GM19025 (cell line): Measurements from ENCODE around the gene SETD4.

Experiments used
- ATAC-seq: cut with Tn5 transposase; IDR thresholded peaks from one replicate; pipeline ENCODE4 v1.9.1; 2021; ENCODE audit warnings: mild to moderate bottlenecking, low read depth, moderate library complexity; ENCODE audit not compliant: unreplicated experiment

SETD4 gene

DNA sequence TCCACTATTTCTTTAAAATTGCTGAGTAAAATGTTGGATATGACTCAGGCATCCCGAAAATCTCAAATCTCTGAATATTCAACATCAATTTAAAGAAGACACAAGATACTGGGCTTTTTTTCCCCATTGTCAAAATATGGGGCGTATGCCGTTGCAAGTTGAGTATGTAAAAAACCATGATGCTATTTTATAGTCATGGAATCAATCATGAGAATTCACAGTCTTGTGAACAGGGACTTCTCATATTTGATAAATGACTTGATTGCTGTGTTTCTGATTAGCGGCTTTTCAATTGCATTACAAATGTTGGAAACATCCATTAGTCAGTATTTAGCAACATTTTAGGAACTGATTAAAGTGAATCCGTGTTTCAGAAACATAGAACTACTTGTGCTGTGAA, 45.3 kb downstream of the SETD4 start:
- ATAC-seq: no peak

DNA sequence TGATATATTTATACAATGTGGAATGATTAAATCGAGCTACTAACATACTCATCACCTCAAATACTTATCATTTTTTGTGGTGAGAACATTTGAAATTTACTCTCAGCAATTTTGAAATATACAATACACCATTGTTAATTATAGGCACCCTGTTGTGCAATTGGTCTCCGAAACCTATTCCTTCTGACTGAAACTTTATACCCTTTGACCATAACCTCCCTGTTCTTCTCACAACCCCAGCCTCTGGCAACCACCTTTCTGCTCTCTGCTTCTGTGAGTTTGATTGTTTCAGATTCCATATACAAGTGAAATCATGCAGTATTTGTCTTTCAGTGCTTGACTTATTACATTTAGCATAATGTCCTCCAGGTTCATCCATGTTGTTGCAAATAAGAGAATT, 49.5 kb downstream of the SETD4 start:
- ATAC-seq: no peak

DNA sequence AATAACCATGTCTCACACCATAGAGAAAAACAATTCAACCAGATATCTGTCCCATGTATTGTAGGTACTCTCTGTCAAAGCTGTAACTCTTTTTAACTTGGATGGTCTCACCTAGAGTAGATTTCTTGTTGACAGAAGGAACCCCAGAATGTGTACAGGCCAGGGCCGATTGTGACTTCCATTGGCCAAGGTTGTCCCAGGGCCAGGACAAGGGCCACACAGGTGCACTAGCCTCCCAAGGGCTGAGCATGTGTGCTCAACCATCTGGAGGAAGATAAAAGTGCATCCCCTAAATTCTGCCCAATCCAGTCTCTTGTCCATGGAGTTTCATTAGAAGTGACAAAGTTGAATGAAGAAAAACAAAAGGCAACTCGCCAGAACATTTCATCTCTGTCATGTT, 51.8 kb downstream of the SETD4 start:
- ATAC-seq: no peak

DNA sequence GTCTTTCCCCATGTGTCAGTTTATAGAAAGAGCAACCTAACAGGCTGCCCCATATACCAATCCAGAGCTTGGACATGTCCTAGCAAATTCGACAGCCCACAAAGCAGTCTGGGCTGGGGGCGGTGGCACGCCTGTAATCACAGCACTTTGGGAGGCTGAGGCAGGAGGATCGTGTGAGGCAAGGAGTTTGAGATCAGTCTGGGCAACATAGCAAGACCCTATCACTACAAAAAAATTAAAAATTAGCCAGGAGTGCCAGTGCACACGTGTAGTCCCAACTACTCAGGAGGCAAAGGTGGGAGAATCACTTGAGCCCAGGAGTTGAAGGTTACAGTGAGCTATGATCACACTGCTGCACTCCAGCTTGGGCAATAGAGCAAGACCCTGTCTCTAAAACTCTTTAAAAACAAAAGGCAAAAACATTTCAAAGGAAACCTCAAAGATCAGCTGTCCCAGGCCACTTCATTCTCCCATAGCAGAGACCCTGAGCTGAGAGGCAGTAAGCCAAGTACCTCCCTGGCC, 54.4 kb downstream of the SETD4 start:
- ATAC-seq: no peak

DNA sequence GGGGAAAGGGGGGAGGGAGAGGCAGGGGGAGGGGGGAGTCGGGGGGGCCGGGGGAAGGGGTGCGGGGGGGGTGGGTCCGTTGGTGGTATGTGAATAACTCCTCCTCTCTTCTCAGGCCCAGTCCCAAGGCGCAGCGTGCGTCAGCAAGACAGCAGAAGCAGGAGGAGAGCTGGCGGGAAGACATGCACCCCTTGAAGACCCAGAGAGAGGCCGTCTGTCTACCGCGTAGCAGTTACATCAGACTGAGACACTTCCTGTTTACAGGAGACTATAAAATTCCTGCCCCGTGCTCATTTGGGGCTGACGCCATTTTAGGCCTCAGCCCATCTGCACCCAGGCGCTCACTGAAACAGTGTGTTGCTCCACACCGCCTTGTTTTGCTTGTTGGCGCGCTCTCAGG, 55.3 kb downstream of the SETD4 start:
- ATAC-seq: no peak

DNA sequence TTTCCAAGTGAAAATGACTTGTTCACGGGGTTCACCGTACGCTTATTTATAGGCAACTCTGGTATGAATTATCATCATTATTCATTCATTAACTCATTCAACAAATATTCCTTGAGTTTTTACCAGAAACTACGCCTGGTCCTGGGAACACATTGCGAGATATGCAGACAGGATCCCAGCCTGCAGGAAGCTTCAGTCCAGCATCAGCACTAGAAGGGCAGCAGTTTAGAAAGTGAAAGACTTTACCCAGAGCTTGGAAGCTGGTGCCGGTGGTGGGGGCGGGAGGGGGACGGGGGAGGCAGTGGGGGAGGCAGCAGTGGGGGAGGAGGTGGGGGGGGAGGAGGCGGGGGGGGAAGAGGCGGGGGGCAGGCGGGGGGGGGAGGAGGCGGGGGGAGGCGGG, 55.9 kb downstream of the SETD4 start:
- no peak for ATAC-seq

DNA sequence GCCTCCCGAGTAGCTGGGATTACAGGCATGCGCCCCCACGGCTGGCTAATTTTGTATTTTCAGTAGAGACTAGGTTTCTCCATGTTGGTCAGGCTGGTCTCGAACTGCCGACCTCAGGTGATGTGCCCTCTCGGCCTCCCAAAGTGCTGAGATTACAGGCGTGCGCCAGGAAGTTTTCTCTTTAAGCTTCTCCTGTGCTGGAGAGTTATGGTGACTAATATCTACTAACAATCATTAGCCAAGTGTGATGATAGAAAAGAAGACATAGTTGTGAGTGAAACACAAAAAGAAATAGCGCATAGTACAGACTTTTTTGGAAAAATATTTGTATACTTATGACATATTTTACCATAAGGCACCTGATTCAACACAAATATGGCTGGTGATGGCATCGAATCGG, 56.5 kb downstream of the SETD4 start:
- ATAC-seq: no peak

DNA sequence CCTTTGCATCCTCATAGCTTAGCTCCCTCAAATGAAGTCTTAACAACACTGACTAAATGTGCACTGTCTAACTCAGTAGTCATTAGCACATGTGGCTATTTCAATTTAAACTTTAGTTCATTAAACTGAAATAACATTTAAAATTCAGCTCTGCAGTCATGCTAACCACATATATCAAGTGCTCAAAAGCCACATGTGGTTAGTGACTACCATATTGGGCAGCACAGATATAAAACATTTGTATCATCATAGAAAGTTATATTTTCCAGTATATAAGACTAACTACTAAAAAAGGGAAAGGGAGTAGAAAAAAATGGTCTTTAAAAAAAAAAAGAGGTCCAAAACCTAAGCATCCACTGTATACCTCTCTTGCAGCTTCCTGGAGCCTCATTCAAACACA, 64.1 kb downstream of the SETD4 start:
- ATAC-seq: no peak

DNA sequence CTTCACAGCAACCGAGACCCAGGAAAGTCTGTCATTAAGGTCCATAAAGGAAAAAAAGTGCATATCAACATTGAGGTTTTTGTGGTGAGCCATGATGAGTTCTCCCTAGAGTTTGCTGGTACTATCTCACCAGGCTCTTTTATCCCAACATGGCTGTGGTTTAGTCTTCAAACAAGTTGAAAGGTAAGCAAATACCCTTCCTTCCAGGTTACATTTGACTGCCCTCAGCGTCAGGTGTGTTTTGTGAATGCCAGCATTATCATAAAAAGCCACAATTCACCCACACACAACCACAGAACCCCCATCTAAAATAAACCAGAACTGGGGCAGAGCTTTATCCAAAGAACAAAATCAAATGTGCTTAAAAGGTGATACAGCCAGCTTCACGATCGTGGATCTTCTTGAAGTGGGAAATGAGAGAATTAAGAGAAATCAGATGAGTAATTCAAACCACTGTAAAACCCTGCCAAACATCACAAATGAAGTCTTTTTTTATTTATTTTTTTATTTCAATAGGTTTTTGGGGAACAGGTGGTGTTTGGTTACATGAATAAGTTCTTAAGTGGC, 64.7 kb downstream of the SETD4 start:
- no peak for ATAC-seq

DNA sequence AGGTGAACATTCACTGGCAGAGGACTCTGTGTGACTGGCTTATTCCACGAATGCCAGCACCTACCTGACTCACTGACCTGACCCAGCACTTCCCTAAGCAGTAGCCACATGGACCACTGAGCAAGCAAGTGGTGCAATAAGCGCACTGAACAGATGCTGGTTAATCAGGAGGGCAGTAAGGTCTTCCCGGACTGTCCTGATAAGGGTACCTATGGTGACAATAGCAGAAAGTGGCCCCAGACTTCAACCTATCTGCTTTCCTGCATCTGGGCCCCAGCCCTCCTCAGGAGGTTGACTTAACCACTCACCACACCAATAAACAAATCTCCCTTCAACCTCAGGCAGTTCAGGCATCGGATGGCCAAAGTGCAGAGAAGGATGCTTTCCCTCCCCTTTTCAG, 65.7 kb downstream of the SETD4 start:
- ATAC-seq: no peak

DNA sequence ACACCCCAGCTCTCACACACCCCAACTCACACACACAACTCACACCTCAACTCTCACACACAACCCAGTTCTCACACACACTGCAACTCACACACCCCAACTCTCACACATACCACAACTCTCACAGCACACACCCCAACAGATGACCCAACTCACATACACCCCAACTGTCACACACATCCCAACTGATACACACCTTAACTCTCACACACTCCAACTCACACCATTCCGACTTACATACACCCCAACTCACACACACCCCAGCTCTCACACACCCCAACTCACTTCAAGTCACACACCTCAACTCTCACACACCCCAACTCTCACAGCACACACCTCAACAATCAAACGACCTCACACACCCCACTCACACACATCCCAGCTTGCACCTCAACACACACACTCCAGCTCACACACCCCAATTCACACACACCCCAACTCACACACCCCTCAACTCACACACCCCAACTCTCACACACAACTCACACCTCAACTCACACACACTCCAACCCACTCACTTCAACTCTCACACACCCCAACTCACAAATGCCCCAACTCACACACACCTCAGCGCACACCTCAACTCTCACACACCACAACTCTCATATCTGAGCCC, 66.3 kb downstream of the SETD4 start:
- no peak for ATAC-seq

DNA sequence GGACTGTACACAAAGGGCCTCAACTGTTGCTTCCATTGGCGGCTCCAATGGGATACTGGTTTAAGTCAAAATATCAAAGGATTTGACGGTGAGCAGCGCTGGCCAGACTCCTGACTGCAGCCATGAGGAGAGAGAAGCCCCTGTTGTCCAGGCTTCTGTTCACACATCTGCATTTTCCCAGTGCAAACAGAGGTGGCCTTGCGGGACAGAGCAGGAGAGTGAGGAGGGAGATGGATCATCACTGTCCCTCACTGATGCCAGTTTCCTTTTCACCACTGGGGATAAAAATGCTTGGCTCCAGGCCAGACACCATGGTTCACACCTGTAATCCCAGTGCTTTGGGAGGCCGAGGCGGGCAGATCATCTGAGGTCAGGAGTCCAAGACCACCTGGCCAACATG, 69.2 kb downstream of the SETD4 start:
- ATAC-seq: no peak

DNA sequence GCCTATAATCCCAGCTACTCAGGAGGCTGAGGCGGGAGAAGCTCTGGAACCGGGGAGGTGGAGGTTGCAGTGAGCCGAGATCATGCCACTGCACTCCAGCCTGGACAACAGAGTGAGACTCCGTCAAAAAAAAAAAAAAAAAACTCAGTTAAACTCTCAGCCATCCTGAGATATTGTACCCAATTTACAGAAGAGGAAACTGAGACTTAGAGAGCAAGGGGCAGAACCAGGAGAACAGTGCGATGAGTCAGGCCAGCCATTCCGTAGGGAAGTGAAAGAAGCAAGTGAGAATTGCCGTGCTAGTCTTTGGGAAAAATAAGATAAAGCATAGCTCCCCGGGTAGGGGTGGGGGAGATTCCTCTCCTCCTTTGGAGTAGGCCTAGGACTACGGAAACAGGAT, 69.7 kb downstream of the SETD4 start:
- ATAC-seq: no peak

DNA sequence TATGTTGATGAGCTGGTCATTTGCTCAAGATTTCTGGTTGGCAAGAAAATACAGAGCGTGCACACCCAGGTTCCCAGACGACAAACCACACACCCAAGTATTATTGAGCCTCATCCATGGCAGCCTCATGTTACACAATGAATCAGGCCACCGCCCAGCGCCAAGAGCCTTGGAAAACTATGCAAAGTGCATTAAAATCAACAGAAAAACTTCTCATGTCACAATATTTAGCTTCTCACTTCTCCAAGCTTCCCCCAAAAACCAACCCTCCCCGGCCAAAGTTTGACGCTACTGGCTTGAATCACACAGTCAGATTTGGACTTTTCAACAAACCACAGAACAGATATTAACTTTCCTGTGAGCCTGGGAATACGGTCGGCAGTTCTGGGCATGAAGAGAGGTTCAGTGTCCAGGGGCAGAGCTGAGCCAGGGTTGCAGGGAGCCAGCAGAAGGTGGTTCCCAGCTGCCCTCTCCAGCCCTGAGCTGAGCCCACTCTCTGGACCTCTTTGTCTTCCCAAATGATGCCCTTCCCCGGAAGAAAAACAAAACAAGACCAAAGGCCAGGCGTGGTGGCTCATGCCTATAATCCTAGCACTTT, 71.1 kb downstream of the SETD4 start:
- ATAC-seq: no peak

DNA sequence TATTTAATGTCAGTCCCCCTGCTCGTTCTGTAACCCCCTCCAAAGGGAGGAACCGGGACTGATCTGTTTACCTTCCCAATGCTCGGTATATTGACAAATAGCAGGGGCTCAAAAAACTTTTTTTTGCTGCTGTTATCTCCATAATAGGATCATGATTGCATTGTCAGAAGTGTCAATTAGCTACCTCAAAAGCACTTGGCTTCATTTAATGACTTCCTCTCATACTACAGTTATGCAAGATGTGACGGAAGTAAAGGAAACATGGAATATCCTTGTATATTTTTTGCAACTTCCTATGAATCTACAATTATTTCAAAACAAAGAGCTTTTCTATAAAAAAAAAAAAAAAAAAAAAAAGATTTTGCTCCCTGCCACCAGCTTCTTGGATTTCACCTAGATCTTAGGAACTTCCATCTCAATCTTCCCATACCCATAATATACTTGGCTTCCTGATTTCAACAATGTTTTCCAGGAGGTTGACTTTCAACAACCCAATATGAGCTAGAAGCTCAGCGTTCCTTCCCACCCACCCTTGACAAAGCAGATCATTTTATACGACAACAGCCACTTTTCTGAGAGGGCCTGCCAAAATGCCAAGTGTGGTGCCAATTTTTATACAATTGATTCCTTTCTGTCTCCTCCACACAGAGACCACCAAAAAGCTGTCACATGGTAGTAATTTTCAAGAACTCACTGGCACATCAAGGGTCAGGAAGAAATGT, 71.7 kb downstream of the SETD4 start:
- no peak for ATAC-seq

DNA sequence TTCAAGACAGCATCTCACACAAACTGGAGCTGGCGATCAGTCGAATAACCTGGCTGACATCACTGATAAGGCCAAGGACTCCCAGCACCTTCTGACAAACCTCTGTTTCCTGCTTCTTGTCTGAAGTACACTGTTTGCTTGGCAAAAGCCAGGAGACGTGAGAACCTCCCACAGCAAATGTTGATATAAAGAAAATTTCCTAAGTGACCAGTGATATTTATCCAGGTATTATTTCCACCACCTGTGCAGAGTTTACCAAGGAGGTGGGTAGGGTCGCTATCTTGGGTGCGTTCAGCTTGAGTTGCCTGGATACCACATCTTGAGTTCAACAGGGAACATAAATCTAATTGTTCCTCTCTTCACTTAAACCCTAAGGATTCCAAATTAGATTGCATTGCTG, 72.9 kb downstream of the SETD4 start:
- no peak for ATAC-seq

DNA sequence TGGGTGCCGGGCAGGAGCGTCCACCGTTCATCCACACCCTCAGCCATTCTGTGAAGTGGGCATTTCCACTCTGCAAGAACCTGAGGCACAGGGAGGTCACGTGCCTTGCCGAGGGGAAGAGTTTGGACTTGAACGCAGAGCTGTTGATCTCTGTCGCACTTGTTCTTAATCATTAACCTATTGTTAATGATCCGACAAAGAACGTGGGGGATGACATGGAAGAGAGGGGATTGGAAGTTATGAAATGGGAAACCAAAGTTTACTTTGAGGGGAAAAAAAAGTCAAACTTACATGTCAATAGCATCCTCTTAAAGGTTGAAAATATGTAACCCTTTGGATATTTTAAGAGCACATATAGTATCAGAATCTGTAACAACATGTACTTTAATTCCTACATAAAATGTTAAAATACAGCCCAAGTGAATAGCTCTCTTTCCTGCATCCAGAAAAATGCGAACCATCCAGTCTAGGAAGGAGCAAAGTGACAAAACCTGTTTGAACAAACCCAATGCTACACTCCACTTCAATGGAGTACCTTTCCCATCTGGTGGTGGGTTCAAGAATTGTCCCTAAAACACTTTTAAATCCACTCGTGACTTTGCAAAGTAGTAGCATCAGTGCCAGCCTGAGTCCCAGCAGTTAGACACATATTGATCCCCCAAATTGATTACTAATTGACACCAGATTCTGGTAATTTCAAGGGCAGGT, 75.5 kb downstream of the SETD4 start:
- ATAC-seq: no peak
